ENCODE results near the gene TFPI.

Gene TFPI

GRCh38 chr2:187483537-187483936, 70.7 kb downstream of the TFPI start:
- H3K27ac ChIP-seq (ENCODE audit: low read depth, low read length) = no peak overlapping the region
- H3K4me3 ChIP-seq (ENCODE audit: insufficient read depth, low read length, poor library complexity, severe bottlenecking) = no peak overlapping the region
- no peaks in the 10 kb centered on the region for H3F3A ChIP-seq (ENCODE audit: insufficient read depth)
- no peaks in the 10 kb centered on the region for H3K79me2 ChIP-seq (ENCODE audit: insufficient read depth, low read length)
- H3K4me2 ChIP-seq (ENCODE audit: low read depth, low read length, poor library complexity, severe bottlenecking) = no peak overlapping the region
- H3K9ac ChIP-seq (ENCODE audit: low read length) = no peak overlapping the region
- TF ChIP-seq EZH2phosphoT487 (conservative IDR thresholded peaks at IDR 0.05; ENCODE audit: low read length) (no peak), CTCF (IDR thresholded peaks at IDR 0.05; ENCODE audit: insufficient read depth, low read length, poor library complexity, severe bottlenecking) (no peak)
- no peak overlapping the region for H2AFZ ChIP-seq (ENCODE audit: low read depth, low read length, severe bottlenecking)
- no peaks in the 10 kb centered on the region for H3K27me3 ChIP-seq (ENCODE audit: low read length)
- H3K36me3 ChIP-seq (ENCODE audit: low read length) = no peaks in the 10 kb centered on the region
- H3K9me3 ChIP-seq (ENCODE audit: insufficient read depth, low read length) = no peaks in the 10 kb centered on the region
- H4K20me1 ChIP-seq (ENCODE audit: low read depth, low read length) = no peaks in the 10 kb centered on the region
- no peaks in the 10 kb centered on the region for H3K9me2 ChIP-seq (replicated peaks; ENCODE audit: insufficient read depth, low read length)

- no peaks in the 10 kb centered on the region for H4K20me1 ChIP-seq (ENCODE audit: low read depth, low read length)
- no peak overlapping the region for H3K4me2 ChIP-seq (ENCODE audit: low read depth, low read length, poor library complexity, severe bottlenecking)
- H3K27ac ChIP-seq (ENCODE audit: low read depth, low read length) = no peak overlapping the region
- H3K27me3 ChIP-seq (ENCODE audit: low read length) = no peaks in the 10 kb centered on the region
- H2AFZ ChIP-seq (ENCODE audit: low read depth, low read length, severe bottlenecking) = no peak overlapping the region
- H3K79me2 ChIP-seq (ENCODE audit: insufficient read depth, low read length) = no peaks in the 10 kb centered on the region
- TF ChIP-seq CTCF (IDR thresholded peaks at IDR 0.05; ENCODE audit: insufficient read depth, low read length, poor library complexity, severe bottlenecking) (no peak), EZH2phosphoT487 (conservative IDR thresholded peaks at IDR 0.05; ENCODE audit: low read length) (no peak)
- H3K9me3 ChIP-seq (ENCODE audit: insufficient read depth, low read length) = no peaks in the 10 kb centered on the region
- no peak overlapping the region for H3K4me3 ChIP-seq (ENCODE audit: insufficient read depth, low read length, poor library complexity, severe bottlenecking)
- no peaks in the 10 kb centered on the region for H3F3A ChIP-seq (ENCODE audit: insufficient read depth)
- H3K9ac ChIP-seq (ENCODE audit: low read length) = no peak overlapping the region
- no peaks in the 10 kb centered on the region for H3K36me3 ChIP-seq (ENCODE audit: low read length)
- H3K9me2 ChIP-seq (replicated peaks; ENCODE audit: insufficient read depth, low read length) = no peaks in the 10 kb centered on the region
Measured at GRCh38 chr2:187482796-187483195, 71.4 kb downstream of the TFPI start.

- no peak overlapping the region for H3K4me3 ChIP-seq (ENCODE audit: insufficient read depth, low read length, poor library complexity, severe bottlenecking)
- no peak overlapping the region for H3K4me2 ChIP-seq (ENCODE audit: low read depth, low read length, poor library complexity, severe bottlenecking)
- TF ChIP-seq CTCF (IDR thresholded peaks at IDR 0.05; ENCODE audit: insufficient read depth, low read length, poor library complexity, severe bottlenecking) = no peak
- no peak for TF ChIP-seq EZH2phosphoT487 (conservative IDR thresholded peaks at IDR 0.05; ENCODE audit: low read length)
- H3K36me3 ChIP-seq (ENCODE audit: low read length) = no peaks in the 10 kb centered on the region
- no peak overlapping the region for H3K9ac ChIP-seq (ENCODE audit: low read length)
- no peak overlapping the region for H2AFZ ChIP-seq (ENCODE audit: low read depth, low read length, severe bottlenecking)
- H3F3A ChIP-seq (ENCODE audit: insufficient read depth) = no peaks in the 10 kb centered on the region
- H3K9me3 ChIP-seq (ENCODE audit: insufficient read depth, low read length) = no peaks in the 10 kb centered on the region
- no peaks in the 10 kb centered on the region for H3K79me2 ChIP-seq (ENCODE audit: insufficient read depth, low read length)
- H3K27ac ChIP-seq (ENCODE audit: low read depth, low read length) = no peak overlapping the region
- no peaks in the 10 kb centered on the region for H3K27me3 ChIP-seq (ENCODE audit: low read length)
- no peaks in the 10 kb centered on the region for H3K9me2 ChIP-seq (replicated peaks; ENCODE audit: insufficient read depth, low read length)
- no peaks in the 10 kb centered on the region for H4K20me1 ChIP-seq (ENCODE audit: low read depth, low read length)
Measured at GRCh38 chr2:187481543-187481942, 72.7 kb downstream of the TFPI start.

Measured in SU-DHL-6 (cell line).